SK-N-SH (cell line): ENCODE results near the gene SNX24. TPM values are rescaled to one million over a fixed set of nuclear protein-coding genes. Genes with fewer than 3 reads are reported as not detected.

ENCODE experiments used
- CTCF ChIA-PET: fragments of 300-600, 350-600 bp; formaldehyde crosslinking; extraction: SDS; loops from one replicate; lab custom pipeline; 2021; lab: Yijun Ruan, JAX
- POLR2A ChIA-PET: fragments of 350-600 bp; sonication (Branson Sonifier 250); formaldehyde crosslinking; extraction: SDS; loops from one replicate; lab custom pipeline; 2020; ENCODE audit warnings: antibody characterized with exemption, inconsistent platforms; lab: Yijun Ruan, JAX
- DNase-seq: peaks from one replicate; pipeline ENCODE4 v3.0.0; 2012
- H2AFZ ChIP-seq: fragments of 200-600 bp; sonication (generic); 2 replicates; pipeline ENCODE4 v1.8.1; 2016; ENCODE audit warnings: antibody characterized with exemption, mild to moderate bottlenecking, low read depth
- H3F3A ChIP-seq: fragments of 200-600 bp; sonication (generic); replicated peaks from 2 replicates; pipeline ENCODE3; 2016; ENCODE audit warnings: antibody characterized with exemption, mild to moderate bottlenecking; ENCODE audit not compliant: insufficient read depth
- H3K27ac ChIP-seq, 2 experiments: fragments of 200-500 bp in 1 of 2; fragments of 200-600 bp in 1 of 2; sonication (Bioruptor generic) in 1 of 2; sonication (generic), shearing (Covaris generic) in 1 of 2; 2 replicates each; pipeline versions ENCODE4 v1.5.1 to v1.6.1; 2014 to 2016; ENCODE audit warnings: low read depth in 2 of 2, inconsistent platforms in 1 of 2, low read length in 1 of 2, mild to moderate bottlenecking in 1 of 2, mixed read lengths in 1 of 2
- H3K27me3 ChIP-seq: fragments of 200-600 bp; sonication (generic), shearing (Covaris generic); 2 replicates; pipeline ENCODE4 v1.6.1; 2016; ENCODE audit warnings: mixed run types; ENCODE audit not compliant: insufficient read depth
- H3K36me3 ChIP-seq, 2 experiments: fragments of 200-500 bp in 1 of 2; fragments of 200-600 bp in 1 of 2; sonication (Bioruptor generic) in 1 of 2; sonication (generic) in 1 of 2; replicated peaks in 1 of 2; 2 replicates each; pipeline versions ENCODE3 to v1.5.1; 2014 to 2016; ENCODE audit warnings: low read length in 1 of 2, mild to moderate bottlenecking in 1 of 2; ENCODE audit not compliant: insufficient read depth in 2 of 2, control insufficient read depth in 1 of 2
- H3K4me1 ChIP-seq, 2 experiments: fragments of 200-500 bp in 1 of 2; fragments of 200-600 bp in 1 of 2; sonication (Bioruptor generic) in 1 of 2; sonication (generic), shearing (Covaris generic) in 1 of 2; 2 replicates each; pipeline versions ENCODE4 v1.5.1 to v1.6.1; 2014 to 2016; ENCODE audit warnings: low read depth in 1 of 2, low read length in 1 of 2, mixed run types in 1 of 2; ENCODE audit not compliant: insufficient read depth in 2 of 2, control insufficient read depth in 1 of 2
- H3K4me2 ChIP-seq: fragments of 200-600 bp; sonication (generic), shearing (Covaris generic); 2 replicates; pipeline ENCODE4 v1.6.1; 2017; ENCODE audit warnings: mixed run types
- H3K4me3 ChIP-seq, 2 experiments: fragments of 200-500 bp in 1 of 2; fragments of 200-600 bp in 1 of 2; sonication (Bioruptor generic) in 1 of 2; sonication (generic), shearing (Covaris generic) in 1 of 2; 2 replicates each; pipeline versions ENCODE4 v1.5.1 to v1.8.1; 2014 to 2016; ENCODE audit warnings: low read depth in 2 of 2, inconsistent platforms in 1 of 2, low read length in 1 of 2, mild to moderate bottlenecking in 1 of 2, mixed read lengths in 1 of 2, moderate library complexity in 1 of 2
- H3K79me2 ChIP-seq: fragments of 200-600 bp; sonication (generic); 2 replicates; pipeline ENCODE4 v1.8.1; 2017; ENCODE audit warnings: mild to moderate bottlenecking; ENCODE audit not compliant: insufficient read depth
- H3K9ac ChIP-seq: fragments of 200-600 bp; sonication (generic); 2 replicates; pipeline ENCODE4 v1.6.1; 2017; ENCODE audit warnings: mixed run types
- H3K9me2 ChIP-seq: fragments of 200-600 bp; sonication (generic); 2 replicates; pipeline ENCODE4 v1.6.1; 2017; ENCODE audit warnings: mixed run types
- H3K9me3 ChIP-seq: fragments of 200-600 bp; sonication (generic); 2 replicates; pipeline ENCODE4 v1.6.1; 2017; ENCODE audit warnings: mixed run types, mild to moderate bottlenecking, moderate library complexity
- H4K20me1 ChIP-seq: fragments of 200-600 bp; sonication (generic); 2 replicates; pipeline ENCODE4 v1.6.1; 2017; ENCODE audit warnings: mild to moderate bottlenecking, mixed run types; ENCODE audit not compliant: insufficient read depth
- ELF1 ChIP-seq: IDR thresholded peaks from 2 replicates; pipeline ENCODE4 v1.4.0; 2012
- FOXJ3 ChIP-seq: sonication (generic); formaldehyde crosslinking; IDR thresholded peaks from 2 replicates; pipeline ENCODE4 v1.5.1; 2020; ENCODE audit warnings: mild to moderate bottlenecking, missing genetic modification reagents
- FOXM1 ChIP-seq: IDR thresholded peaks from 2 replicates; pipeline ENCODE4 v1.4.0; 2012; ENCODE audit warnings: low read depth, mild to moderate bottlenecking
- GATA2 ChIP-seq: sonication (generic); formaldehyde crosslinking; IDR thresholded peaks from 2 replicates; pipeline ENCODE4 v1.5.0; 2020; ENCODE audit warnings: mild to moderate bottlenecking, missing genetic modification reagents
- NFIC ChIP-seq: IDR thresholded peaks from 2 replicates; pipeline ENCODE4 v1.4.0; 2012; ENCODE audit warnings: borderline replicate concordance
- NRF1 ChIP-seq: IDR thresholded peaks from 2 replicates; pipeline ENCODE4 v1.6.1; 2012; ENCODE audit warnings: low read depth, mild to moderate bottlenecking, low read length
- PBX3 ChIP-seq: IDR thresholded peaks from 2 replicates; pipeline ENCODE4; 2012
- POLR2AphosphoS5 ChIP-seq: IDR thresholded peaks from 2 replicates; pipeline ENCODE4 v1.6.1; 2012; ENCODE audit warnings: low read depth, low read length
- RAD21 ChIP-seq: IDR thresholded peaks from 2 replicates; pipeline ENCODE4 v1.6.1; 2012; ENCODE audit warnings: mild to moderate bottlenecking, low read length
- RCOR1 ChIP-seq: fragments of 150-350 bp; IDR thresholded peaks from 2 replicates; pipeline ENCODE4 v1.6.1; 2017; ENCODE audit warnings: antibody characterized with exemption, low read length
- REST ChIP-seq: IDR thresholded peaks from 2 replicates; pipeline ENCODE4 v1.6.1; 2012; ENCODE audit warnings: mild to moderate bottlenecking, low read depth, low read length, moderate library complexity
- RFX5 ChIP-seq: IDR thresholded peaks from 2 replicates; pipeline ENCODE4 v1.6.1; 2012; ENCODE audit warnings: mild to moderate bottlenecking, improper control_type of control experiment, low read length
- SIN3A ChIP-seq: IDR thresholded peaks from 2 replicates; pipeline ENCODE4 v1.6.1; 2012; ENCODE audit warnings: low read depth, mild to moderate bottlenecking, low read length, moderate library complexity, borderline replicate concordance
- SMC3 ChIP-seq: IDR thresholded peaks from 2 replicates; pipeline ENCODE4 v1.6.1; 2012; ENCODE audit warnings: low read depth, low read length, improper control_type of control experiment
- TAF1 ChIP-seq: IDR thresholded peaks from 2 replicates; pipeline ENCODE4 v1.6.1; 2012; ENCODE audit warnings: low read depth, mild to moderate bottlenecking, low read length, moderate library complexity, borderline replicate concordance
- YY1 ChIP-seq: IDR thresholded peaks from 2 replicates; pipeline ENCODE4 v1.4.0; 2012; ENCODE audit warnings: low read depth, mild to moderate bottlenecking
- ZBTB33 ChIP-seq: IDR thresholded peaks from 2 replicates; pipeline ENCODE4 v1.4.0; 2012; ENCODE audit warnings: low read depth, borderline replicate concordance
- WGBS: methylation state at CpG from one replicate; pipeline ENCODE4 v1.1.6; 2017; ENCODE audit warnings: low lambda C conversion rate; 5-methylcytosine and 5-hydroxymethylcytosine counted together
- polyA plus RNA-seq, 3 experiments: library from polyadenylated mRNA; depleted of rRNA; stranded (reverse); fragments of >200 nt; gene quantifications; 2 replicates each; pipeline ENCODE4 v1.2.3, GENCODE V29; 2012

SNX24 gene
- polyA plus RNA-seq, 1 of the 3 experiments (the other 2 are of a cell fraction) = 8.2 TPM

GRCh38 chr5:122877518-122877917, 32.1 kb downstream of the SNX24 start:
- Histone ChIP-seq H3K9ac (no peak overlapping the region), H3K9me2 (no peaks in the 10 kb centered on the region), H2AFZ (no peak overlapping the region), H3K36me3 (no peaks in the 10 kb centered on the region), H3K4me2 (no peak overlapping the region), H3K9me3 (no peaks in the 10 kb centered on the region), H3F3A (peaks cover 11% of the 10 kb centered on the region), H4K20me1 (no peaks in the 10 kb centered on the region)
- TF ChIP-seq NRF1 (no peak), PBX3 (no peak), YY1 (no peak), SMC3 (no peak), FOXM1 (no peak), NFIC (no peak), RCOR1 (no peak), TAF1 (no peak), GATA2 (CRISPR knock-in tag) (no peak), REST (no peak), POLR2AphosphoS5 (no peak), RAD21 (no peak), FOXJ3 (CRISPR knock-in tag) (no peak), ZBTB33 (no peak), ELF1 (no peak), SIN3A (no peak), RFX5 (no peak)
- TF ChIP-seq, all 33 proteins: peak for 0
- Histone ChIP-seq H3K79me2 (peaks cover 5% of the 10 kb centered on the region), H3K27ac (no peak overlapping the region), H3K4me1 (peaks cover 2 to 20% of the 10 kb centered on the region in 2 experiments; a peak in 2 of 4 replicates), H3K27me3 (no peaks in the 10 kb centered on the region), H3K4me3 (no peak overlapping the region)
- 81% methylated on average over 2 of the region's 2 CpGs for WGBS
- DNase-seq = no peak
- POLR2A ChIA-PET = no interaction called here
- CTCF ChIA-PET = interaction anchor here (0.6 to 1.6 kb wide), 2 partner anchors 22 to 383 kb away, joined by 3 to 4 read pairs; no protein-coding TSS in a partner anchor
